Small intestine (tissue), 7 donors: ENCODE measurements around the gene ZNF223. TPM values are rescaled to one million over a fixed set of nuclear protein-coding genes. Genes with fewer than 3 reads are reported as not detected.

Source experiments
- DNase-seq, 2 donors: peaks; one replicate each; pipeline versions ENCODE4 v3.0.0 to v3.0.0-alpha.2; 2013
- FAIRE-seq: peaks from 2 replicates; lab custom pipeline; 2012; peaks lifted over from hg19 to GRCh38; lab: Jason Lieb, UNC
- H3K27ac ChIP-seq, 3 donors: one replicate each; pipeline ENCODE4 v1.5.1; 2013; ENCODE audit warnings: low read length in 2 of 3, mild to moderate bottlenecking in 2 of 3, control low read depth in 1 of 3, inconsistent platforms in 1 of 3, low read depth in 1 of 3, moderate library complexity in 1 of 3
- H3K27me3 ChIP-seq, 3 donors: one replicate each; pipeline ENCODE4 v1.6.1; 2013; ENCODE audit warnings: low read length in 3 of 3, inconsistent platforms in 1 of 3; ENCODE audit not compliant: control insufficient read depth in 3 of 3, insufficient read depth in 3 of 3
- H3K36me3 ChIP-seq, 3 donors: one replicate each; pipeline ENCODE4 v1.6.1; 2013; ENCODE audit warnings: low read length in 3 of 3, inconsistent platforms in 1 of 3, low read depth in 1 of 3, mild to moderate bottlenecking in 1 of 3, moderate library complexity in 1 of 3; ENCODE audit not compliant: control insufficient read depth in 3 of 3, insufficient read depth in 2 of 3
- H3K4me1 ChIP-seq, 3 donors: one replicate each; pipeline ENCODE4 v1.6.1; 2013; ENCODE audit warnings: low read length in 2 of 3, inconsistent platforms in 1 of 3, low read depth in 1 of 3, mild to moderate bottlenecking in 1 of 3, moderate library complexity in 1 of 3; ENCODE audit not compliant: control insufficient read depth in 3 of 3, insufficient read depth in 2 of 3
- H3K4me3 ChIP-seq, 3 donors: one replicate each; pipeline ENCODE4 v1.5.1; 2013; ENCODE audit warnings: low read length in 3 of 3, control low read depth in 1 of 3, inconsistent platforms in 1 of 3, low read depth in 1 of 3, mild to moderate bottlenecking in 1 of 3, moderate library complexity in 1 of 3
- H3K9me3 ChIP-seq, 2 donors: one replicate each; pipeline ENCODE4 v1.6.1; 2013; ENCODE audit warnings: low read depth in 1 of 2, low read length in 1 of 2; ENCODE audit not compliant: control insufficient read depth in 2 of 2, insufficient read depth in 1 of 2
- WGBS, 3 donors: extraction: QIAGEN DNeasy Blood & Tissue Kit; methylation state at CpG; one replicate each; pipeline ENCODE4 v1.1.7; 2013; 5-methylcytosine and 5-hydroxymethylcytosine counted together
- polyA plus RNA-seq, 4 donors: library from polyadenylated mRNA; stranded (reverse) in 3 of 4; unstranded in 1 of 4; fragments of 200-250 nt in 3 of 4; fragments of 120-200 nt in 1 of 4; gene quantifications; one replicate each; pipeline versions ENCODE4 v1.2.1 to v1.2.3, GENCODE V29; 2013
- donor health status: healthy with polysubstance abuse.
- donor health status: control.
- donor health status: control.
- donor health status: Bipolar disorder and iron deficiency.
- donor health status: healthy.

ZNF223 gene
- polyA plus RNA-seq, 4 donors = 3.3 to 23.6 (median 6.4) TPM

DNA sequence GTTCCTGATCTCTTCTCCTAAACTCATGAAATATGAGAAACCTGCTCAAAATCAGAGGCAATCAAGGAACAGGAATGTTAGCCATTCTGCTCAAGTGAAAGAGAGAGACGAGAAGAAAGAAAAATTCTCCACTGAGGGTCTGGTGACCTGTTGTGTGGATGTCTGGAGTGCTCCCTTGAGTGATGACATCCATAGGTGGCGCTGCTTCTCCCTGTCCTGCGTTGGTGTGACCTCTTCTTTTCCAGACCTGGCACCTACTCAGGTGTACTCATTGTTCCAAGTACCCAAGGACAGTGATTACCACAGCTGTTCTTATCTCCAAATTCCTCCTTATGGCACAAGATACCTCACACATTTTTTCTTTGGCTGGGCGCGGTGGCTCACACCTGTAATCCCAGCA lies 4.0 kb downstream of the ZNF223 start:
- H3K36me3 ChIP-seq = peaks cover 2 to 44% (median 4%) of the 10 kb centered on the region in 3 donors

DNA sequence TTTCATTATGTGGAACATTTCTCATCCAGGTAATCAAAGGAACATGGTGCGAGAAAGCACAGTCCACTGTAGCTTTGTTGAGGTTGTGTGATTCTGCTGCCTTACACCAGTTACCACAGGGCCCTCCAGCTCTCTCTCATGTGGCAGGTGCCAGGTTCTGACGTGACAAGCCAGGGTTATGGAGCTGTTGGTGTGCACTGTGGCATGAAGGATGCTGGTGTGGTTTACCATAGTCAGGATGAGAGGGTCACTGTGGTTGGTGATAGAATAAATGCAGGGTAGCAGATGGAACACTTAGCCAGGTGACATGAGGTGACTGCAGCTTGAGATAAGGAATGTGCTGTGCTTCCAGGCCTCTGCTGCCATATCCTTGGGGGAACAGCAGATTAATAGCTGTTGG lies 7.4 kb downstream of the ZNF223 start:
- Histone ChIP-seq H3K27ac (no peak overlapping the region), H3K36me3 (peaks cover 16 to 53% (median 18%) of the 10 kb centered on the region in 3 donors), H3K4me3 (no peak overlapping the region), H3K27me3 (no peaks in the 10 kb centered on the region), H3K4me1 (no peaks in the 10 kb centered on the region), H3K9me3 (peaks cover 0 to 20% of the 10 kb centered on the region in 2 donors)
- FAIRE-seq (no peak), DNase-seq (no peak)
- 85 to 94% (median 86%) methylated on average over 2 of the region's 2 CpGs for WGBS, 3 donors

More for the DNA sequence above, 4.0 kb downstream of the ZNF223 start:
- no peak for DNase-seq
- FAIRE-seq = no peak
- Histone ChIP-seq H3K4me1 (peaks cover 0 to 3% (median 0%) of the 10 kb centered on the region in 3 donors), H3K9me3 (peaks cover 0 to 10% of the 10 kb centered on the region in 2 donors), H3K27me3 (no peaks in the 10 kb centered on the region), H3K4me3 (no peak overlapping the region), H3K27ac (no peak overlapping the region)
- WGBS, 3 donors = 94 to 95% (median 94%) methylated on average over 5 of the region's 5 CpGs

DNA sequence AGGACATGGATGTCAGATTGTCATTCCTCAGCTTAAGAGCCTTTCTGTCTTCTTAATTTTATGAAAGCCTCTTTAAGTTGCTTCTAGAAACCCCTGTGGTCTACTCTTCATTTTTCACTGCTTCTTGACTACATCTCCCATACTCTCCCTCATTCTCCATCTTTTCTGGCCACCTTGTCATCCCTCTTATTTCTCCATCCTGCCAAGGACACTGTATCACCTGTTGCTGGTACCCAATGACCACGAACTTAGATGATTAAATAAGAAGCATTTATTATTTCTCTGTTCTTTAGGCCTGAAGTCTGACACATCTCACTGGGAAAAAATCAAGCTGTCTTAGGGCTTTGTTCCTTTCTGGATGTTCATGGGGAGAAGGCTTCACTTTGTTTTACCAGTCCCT lies 9.2 kb downstream of the ZNF223 start:
- no peaks in the 10 kb centered on the region for H3K27me3 ChIP-seq
- H3K9me3 ChIP-seq = peaks cover 0 to 25% of the 10 kb centered on the region in 2 donors
- DNase-seq (no peak), FAIRE-seq (no peak)
- peaks cover 23 to 47% (median 23%) of the 10 kb centered on the region in 3 donors for H3K36me3 ChIP-seq
- no peaks in the 10 kb centered on the region for H3K4me1 ChIP-seq
- 92 to 96% (median 93%) methylated on average over 1 of the region's 1 CpG for WGBS, 3 donors
- no peak overlapping the region for H3K4me3 ChIP-seq
- no peak overlapping the region for H3K27ac ChIP-seq

DNA sequence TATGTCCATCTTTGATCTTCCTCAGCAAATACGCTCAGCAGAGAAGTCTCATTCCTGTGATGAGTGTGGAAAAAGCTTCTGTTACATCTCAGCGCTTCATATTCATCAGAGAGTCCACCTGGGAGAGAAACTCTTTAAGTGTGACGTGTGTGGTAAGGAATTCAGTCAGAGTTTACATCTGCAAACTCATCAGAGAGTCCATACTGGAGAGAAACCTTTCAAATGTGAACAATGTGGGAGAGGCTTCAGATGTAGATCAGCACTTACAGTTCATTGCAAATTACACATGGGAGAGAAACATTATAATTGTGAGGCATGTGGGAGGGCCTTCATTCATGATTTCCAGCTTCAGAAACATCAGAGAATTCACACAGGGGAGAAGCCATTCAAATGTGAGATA lies 14.5 kb downstream of the ZNF223 start:
- H3K4me1 ChIP-seq = peaks cover 0 to 1% (median 0%) of the 10 kb centered on the region in 3 donors
- DNase-seq = no peak
- FAIRE-seq = no peak
- H3K27ac ChIP-seq = no peak overlapping the region
- H3K4me3 ChIP-seq = no peak overlapping the region
- H3K9me3 ChIP-seq = peaks cover 4 to 54% of the 10 kb centered on the region in 2 donors
- H3K27me3 ChIP-seq = no peaks in the 10 kb centered on the region
- H3K36me3 ChIP-seq = peaks cover 11 to 30% (median 29%) of the 10 kb centered on the region in 3 donors
- WGBS, 3 donors = 58 to 70% (median 68%) methylated on average over 3 of the region's 3 CpGs

DNA sequence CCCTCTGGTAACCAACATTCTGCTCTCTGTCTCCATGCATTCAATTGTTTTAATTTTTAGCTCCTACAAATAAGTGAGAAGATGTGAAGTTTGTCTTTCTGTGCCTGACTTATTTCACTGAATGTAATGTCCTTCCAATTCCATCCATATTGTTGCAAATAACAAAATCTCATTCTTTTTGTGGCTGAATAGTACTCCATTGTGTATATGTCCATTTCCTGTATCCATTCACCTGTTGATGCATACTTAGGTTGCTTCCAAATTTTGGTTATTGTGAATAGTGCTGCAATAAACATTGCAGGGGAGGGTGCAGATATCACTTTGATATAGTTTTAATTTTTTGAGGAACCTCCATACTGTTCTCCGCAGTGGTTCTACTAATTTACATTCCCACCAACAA lies 17.6 kb downstream of the ZNF223 start:
- FAIRE-seq = no peak
- Histone ChIP-seq H3K4me1 (peaks cover 0 to 5% (median 4%) of the 10 kb centered on the region in 3 donors), H3K9me3 (peaks cover 4 to 47% of the 10 kb centered on the region in 2 donors), H3K27me3 (no peaks in the 10 kb centered on the region), H3K4me3 (no peak overlapping the region), H3K36me3 (peaks cover 2 to 17% (median 15%) of the 10 kb centered on the region in 3 donors), H3K27ac (no peak overlapping the region)
- DNase-seq = no peak
- 93 to 100% (median 97%) methylated on average over 1 of the region's 1 CpG for WGBS, 3 donors

DNA sequence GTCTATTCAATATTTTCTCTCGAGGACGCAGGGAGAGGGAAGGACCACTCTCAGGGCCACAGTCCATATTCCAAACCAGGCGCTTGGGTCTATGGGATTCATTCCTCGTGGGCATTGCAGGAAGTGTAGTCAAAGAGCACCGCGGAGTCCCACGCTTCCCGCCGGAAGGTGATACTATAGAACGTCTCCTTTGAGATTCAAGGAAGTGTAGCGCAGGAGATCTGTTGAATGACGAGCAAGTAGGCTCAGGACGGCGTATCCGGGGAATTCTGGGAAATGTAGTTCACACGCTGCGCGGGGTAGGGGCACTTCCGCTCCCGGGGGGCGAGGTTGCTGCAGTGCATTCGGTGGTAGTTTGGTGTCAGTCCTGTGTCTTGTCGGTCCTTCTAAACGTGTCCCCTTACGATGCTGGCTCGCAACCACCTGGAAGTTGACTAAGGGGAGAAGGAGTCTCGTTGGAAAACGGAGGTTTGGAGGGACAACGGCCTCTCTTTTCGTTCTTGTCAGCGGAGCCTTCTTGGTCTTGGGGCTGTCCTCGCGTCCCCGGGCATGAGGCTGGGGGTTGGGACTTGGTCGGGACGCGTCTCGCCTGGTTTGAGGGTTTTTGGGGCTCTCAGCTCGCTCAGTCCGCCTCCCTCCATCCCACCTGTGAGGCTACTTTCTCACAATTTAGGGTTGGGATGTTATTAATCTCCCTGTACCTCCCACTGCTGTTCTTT lies 20.1 kb downstream of the ZNF223 start, which contains the start of gene ZNF284:
ZNF284 (plus strand) TSS at position 336 of the 719 bp plus-strand sequence. CDS start 4,231 bp downstream, outside the sequence.
- WGBS, 3 donors = 1% methylated on average over 40 of the region's 40 CpGs
- Histone ChIP-seq H3K27ac (peak within 1 kb of the TSS in 2 of 3 donors; percentile 73 to 78), H3K9me3 (peaks cover 2 to 25% of the 10 kb centered on the region in 2 donors), H3K4me1 (peaks cover 0 to 5% (median 4%) of the 10 kb centered on the region in 3 donors), H3K36me3 (peaks cover 0 to under 1% (median under 1%) of the 10 kb centered on the region in 3 donors), H3K27me3 (no peaks in the 10 kb centered on the region), H3K4me3 (peak within 1 kb of the TSS; percentile 45 to 88 (median 66))
- FAIRE-seq (no peak), DNase-seq (peak; percentile 93 to 96)

DNA sequence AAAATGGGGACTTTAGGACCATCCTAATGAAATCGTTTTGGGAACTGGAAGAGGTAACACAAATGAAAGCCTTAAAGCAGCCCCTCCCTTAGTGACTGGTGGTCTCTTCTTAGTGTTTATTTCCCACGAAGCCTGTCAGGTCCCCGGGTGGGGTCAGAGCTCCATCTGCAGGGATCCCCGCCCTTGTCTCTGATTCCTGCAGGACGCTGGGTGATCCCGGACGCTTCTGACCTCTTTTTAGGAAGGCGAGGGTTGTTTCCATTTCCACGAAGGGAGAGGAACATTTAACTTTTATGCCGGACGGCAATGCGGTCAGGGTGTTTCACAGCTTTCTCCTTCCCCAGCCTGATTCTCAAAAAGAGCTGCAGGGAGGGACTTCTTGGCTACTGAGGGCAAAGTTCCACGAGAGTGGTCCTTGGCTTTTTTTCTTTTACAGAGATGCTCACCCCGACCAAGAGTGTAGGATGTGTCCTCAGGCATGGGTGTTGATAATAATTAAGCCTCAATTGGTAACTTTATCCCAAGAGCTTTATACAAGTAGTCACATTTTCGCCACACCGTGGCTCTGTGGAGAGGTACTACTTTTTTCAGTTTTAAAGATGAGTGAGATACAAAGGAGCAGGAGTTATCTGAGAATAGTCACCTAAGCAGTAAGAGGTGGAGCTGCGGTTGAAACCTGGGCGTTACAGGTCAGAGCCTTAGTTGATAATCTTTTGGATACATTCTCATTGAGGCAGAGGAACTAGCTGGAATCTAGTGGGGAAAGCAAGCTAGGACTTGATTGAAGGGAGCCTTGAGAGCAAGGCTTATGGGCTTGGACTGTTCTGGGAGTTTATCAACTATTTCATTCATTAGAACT lies 20.9 kb downstream of the ZNF223 start:
- Histone ChIP-seq H3K4me3 (peak overlapping the region in 2 of 3 donors; percentile 66 to 88), H3K9me3 (peaks cover 0 to 18% of the 10 kb centered on the region in 2 donors), H3K27me3 (no peaks in the 10 kb centered on the region), H3K27ac (no peak overlapping the region), H3K4me1 (peaks cover 0 to 5% (median 4%) of the 10 kb centered on the region in 3 donors), H3K36me3 (peaks cover 0 to 2% (median 2%) of the 10 kb centered on the region in 3 donors)
- no peak for FAIRE-seq
- WGBS, 3 donors = 14 to 17% (median 15%) methylated on average over 18 of the region's 18 CpGs
- DNase-seq = peak; percentile 15 to 39

DNA sequence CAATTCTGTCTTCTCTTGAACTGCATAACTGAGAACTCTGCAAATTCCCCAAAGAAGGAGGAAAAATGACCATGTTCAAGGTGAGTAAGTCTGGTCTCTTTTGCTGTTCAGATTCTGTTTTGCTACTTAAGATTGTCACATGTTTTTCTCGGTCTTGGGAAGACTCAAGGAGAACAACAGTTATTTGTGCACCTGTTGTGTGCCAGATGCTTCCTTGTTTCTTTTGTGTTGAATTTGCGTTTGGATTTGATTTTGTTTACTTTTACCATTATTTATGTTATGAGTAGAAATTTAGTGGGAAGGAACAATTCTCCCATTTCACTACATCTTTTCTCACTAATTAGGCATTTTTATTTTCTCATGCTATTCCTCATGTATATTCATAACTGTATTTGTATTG lies 24.5 kb downstream of the ZNF223 start:
- FAIRE-seq = no peak
- H3K36me3 ChIP-seq = peaks cover 6 to 15% (median 7%) of the 10 kb centered on the region in 3 donors

More for the DNA sequence above, 24.5 kb downstream of the ZNF223 start:
- H3K27me3 ChIP-seq = no peaks in the 10 kb centered on the region
- H3K9me3 ChIP-seq = peaks cover 0 to 3% of the 10 kb centered on the region in 2 donors
- H3K4me3 ChIP-seq = no peak overlapping the region
- DNase-seq = no peak
- 82 to 92% (median 87%) methylated on average over 2 of the region's 2 CpGs for WGBS, 3 donors
- H3K27ac ChIP-seq = no peak overlapping the region
- peaks cover 0 to 5% (median 3%) of the 10 kb centered on the region in 3 donors for H3K4me1 ChIP-seq
